ENCODE results near the gene TMEM87A. TPM values are rescaled to one million over a fixed set of nuclear protein-coding genes. Genes with fewer than 3 reads are reported as not detected.

The TMEM87A gene
- total and polyA plus RNA-seq, 12 donors, result 16.8 to 128 (median 49.6) TPM

DNA sequence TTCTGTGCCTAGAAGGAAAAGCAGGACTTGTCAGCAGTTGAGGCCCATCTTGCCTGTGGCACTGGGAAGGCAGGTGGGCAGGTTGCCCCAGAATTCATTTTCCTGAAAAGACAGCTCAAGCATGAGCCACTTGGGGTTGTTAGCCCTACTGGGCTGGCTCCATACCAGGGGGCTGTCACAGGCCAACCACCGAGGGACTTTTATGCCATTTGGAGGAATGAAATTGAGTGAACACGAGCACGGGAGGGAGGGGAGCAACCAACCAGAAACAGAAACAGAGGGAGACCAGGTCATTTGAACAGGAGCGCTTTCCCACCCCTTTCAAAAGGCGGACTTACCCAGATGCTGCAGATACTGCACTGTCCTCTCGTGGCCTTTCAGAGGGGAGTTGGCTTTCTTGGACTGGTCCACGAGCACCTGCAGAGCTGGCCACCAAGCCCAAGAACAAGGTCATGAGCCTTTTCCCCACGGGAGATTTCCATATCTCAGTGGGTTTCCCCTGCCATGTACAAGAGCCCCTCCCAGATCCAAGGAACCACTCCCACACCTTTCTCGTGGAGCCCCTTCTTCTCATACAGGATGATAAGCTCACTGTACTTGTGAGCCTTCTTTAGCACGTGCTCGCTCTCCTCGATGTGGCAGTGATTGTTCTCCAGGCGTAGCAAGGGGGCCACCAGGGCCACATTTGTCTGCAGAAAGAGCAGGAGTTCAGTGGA lies 106.8 kb downstream of the TMEM87A start:
- no peak overlapping the region for H3K4me3 ChIP-seq
- H3K36me3 ChIP-seq (replicated peaks in 1 of 2), result peaks cover 0 to 98% of the 10 kb centered on the region in 2 donors
- peaks cover 9 to 10% of the 10 kb centered on the region in 2 donors for H3K4me1 ChIP-seq (replicated peaks in 1 of 2)
- peak in 1 of 7 donors; percentile 45 for DNase-seq
- 95 to 96% (median 95%) methylated on average over 13 of the region's 13 CpGs for WGBS, 4 donors
- TF ChIP-seq CTCF (IDR thresholded peaks at IDR 0.05), result no peak
- TF ChIP-seq POLR2A (IDR thresholded peaks at IDR 0.05), result no peak
- H3K9me3 ChIP-seq (replicated peaks in 1 of 3), result no peaks in the 10 kb centered on the region
- no peaks in the 10 kb centered on the region for H3K27me3 ChIP-seq
- intact Hi-C loops (cut with DNase I), result no loop called here
- no peak overlapping the region for H3K27ac ChIP-seq

DNA sequence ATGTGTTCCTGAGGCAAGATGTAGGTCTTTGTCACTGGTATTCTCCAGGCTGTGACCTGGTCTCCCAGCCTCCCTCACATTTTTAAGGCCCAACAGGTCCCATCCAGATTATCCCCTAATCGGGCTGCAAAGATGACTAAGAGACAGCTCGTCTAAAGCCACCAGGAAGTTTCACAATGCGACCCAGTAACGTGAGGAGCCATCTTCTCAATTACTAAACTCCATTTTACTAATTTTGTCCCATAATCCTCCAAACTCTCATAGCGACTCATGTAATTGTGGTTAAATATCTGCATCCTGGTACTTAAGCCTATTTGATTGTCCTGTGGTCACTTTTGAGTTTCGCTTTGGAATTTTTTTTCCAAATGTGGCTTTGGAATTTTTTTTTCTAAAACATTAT lies 108.1 kb downstream of the TMEM87A start:
- H3K27me3 ChIP-seq, result no peaks in the 10 kb centered on the region
- no peaks in the 10 kb centered on the region for H3K9me3 ChIP-seq (replicated peaks in 1 of 3)
- no peak overlapping the region for H3K27ac ChIP-seq
- no peak for TF ChIP-seq POLR2A (IDR thresholded peaks at IDR 0.05)
- no peak for TF ChIP-seq CTCF (IDR thresholded peaks at IDR 0.05)
- DNase-seq, result no peak
- H3K4me3 ChIP-seq, result no peak overlapping the region
- WGBS, 4 donors, result 81 to 93% (median 88%) methylated on average over 6 of the region's 6 CpGs
- intact Hi-C loops (cut with DNase I), result no loop called here
- peaks cover 0 to 100% of the 10 kb centered on the region in 2 donors for H3K36me3 ChIP-seq (replicated peaks in 1 of 2)
- H3K4me1 ChIP-seq (replicated peaks in 1 of 2), result peaks cover 9 to 10% of the 10 kb centered on the region in 2 donors

DNA sequence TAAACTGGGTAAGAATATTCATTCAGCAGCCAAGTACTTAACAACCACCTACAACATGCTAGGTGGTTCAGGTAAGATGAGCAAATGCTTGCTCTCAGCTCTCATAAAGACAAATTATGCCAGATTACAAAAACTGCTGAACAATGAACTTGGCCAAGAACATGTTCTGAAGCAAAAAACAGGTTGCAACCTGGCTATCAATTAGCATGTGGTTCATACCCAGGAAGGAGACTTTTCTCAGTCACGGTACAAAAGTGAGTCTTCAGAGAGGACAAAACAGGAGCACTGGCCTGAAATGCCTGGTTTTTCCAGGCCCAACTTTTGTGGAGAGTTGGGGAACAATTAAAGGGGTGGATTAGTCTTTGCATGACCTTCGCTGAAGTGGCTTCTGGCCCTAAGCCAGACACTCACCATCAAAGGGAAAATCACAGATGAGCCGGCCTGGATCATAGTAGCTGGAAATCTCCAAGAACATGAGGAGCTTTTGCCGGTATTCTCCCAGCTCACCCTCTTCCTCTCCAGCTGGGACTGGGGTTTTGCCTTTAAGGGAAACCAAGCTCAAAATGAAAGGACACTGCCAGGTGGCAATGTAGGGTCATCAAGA lies 109.2 kb downstream of the TMEM87A start:
- peak; percentile 25 to 79 (median 65) for DNase-seq
- Histone ChIP-seq H3K9me3 (replicated peaks in 1 of 3) (no peaks in the 10 kb centered on the region), H3K27ac (peak overlapping the region in 1 of 5 donors; percentile 12), H3K27me3 (no peaks in the 10 kb centered on the region), H3K36me3 (replicated peaks in 1 of 2) (peaks cover 0 to 100% of the 10 kb centered on the region in 2 donors), H3K4me1 (replicated peaks in 1 of 2) (peaks cover 10% of the 10 kb centered on the region in 2 donors), H3K4me3 (no peak overlapping the region)
- 54 to 60% (median 57%) methylated on average over 4 of the region's 4 CpGs for WGBS, 4 donors
- TF ChIP-seq POLR2A (IDR thresholded peaks at IDR 0.05), result no peak
- TF ChIP-seq CTCF (IDR thresholded peaks at IDR 0.05), result no peak
- intact Hi-C loops (cut with DNase I), result no loop called here

DNA sequence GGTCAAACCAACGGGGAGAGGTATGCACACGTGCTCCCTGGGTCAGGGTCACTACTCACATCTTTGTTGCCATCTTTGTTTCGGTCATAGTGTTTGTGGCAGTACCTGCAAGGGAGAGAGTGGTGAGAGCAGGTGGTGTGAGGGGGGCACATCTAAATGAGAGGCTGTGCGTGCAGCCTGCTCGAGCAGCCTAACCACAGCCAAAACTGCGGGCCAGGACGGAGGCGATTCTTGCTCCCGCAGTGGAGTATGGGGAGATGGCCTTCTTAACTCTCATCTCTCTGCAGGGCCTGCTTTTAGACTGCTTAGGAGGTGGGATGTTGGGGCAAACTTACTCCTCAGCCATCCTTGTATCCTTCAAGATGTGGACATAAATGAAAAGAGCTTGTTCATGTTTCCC lies 109.9 kb downstream of the TMEM87A start:
- H3K9me3 ChIP-seq (replicated peaks in 1 of 3), result no peaks in the 10 kb centered on the region
- TF ChIP-seq CTCF (IDR thresholded peaks at IDR 0.05), result no peak
- TF ChIP-seq POLR2A (IDR thresholded peaks at IDR 0.05), result no peak
- no peaks in the 10 kb centered on the region for H3K27me3 ChIP-seq
- WGBS, 4 donors, result 93 to 96% (median 94%) methylated on average over 8 to 9 of the region's 9 CpGs
- no peak overlapping the region for H3K27ac ChIP-seq
- peaks cover 15 to 18% of the 10 kb centered on the region in 2 donors for H3K4me1 ChIP-seq (replicated peaks in 1 of 2)
- intact Hi-C loops (cut with DNase I), result no loop called here
- H3K4me3 ChIP-seq, result no peak overlapping the region
- peak in 2 of 7 donors; percentile 16 to 45 for DNase-seq
- peaks cover 0 to 94% of the 10 kb centered on the region in 2 donors for H3K36me3 ChIP-seq (replicated peaks in 1 of 2)

MicroRNAs within 50 kb of the gene (microRNA counts, 767-probe panel; counts per million panel counts)
- 0 counts per million in 2 donors for microRNA hsa-miR-627

Small RNA genes within 50 kb of the gene (microRNA-seq; reads per million reads assigned to microRNA genes)
- 7.3 to 17.0 (median 9.1) reads per million in 3 donors for gene MIR627

Small RNA genes within 50 kb of the gene (small RNA-seq; reads per million reads assigned to genes)
- 0.08 to 0.12 reads per million in 2 donors for gene MIR627

Other genes with a start within 250 kb of the TMEM87A start
- gene PLA2G4D, start 178.9 kb downstream of the TMEM87A start, total RNA-seq, result 1 to 10 TPM in 1 of 9 donors, under 1 TPM in 6, not detected in 2; 0.10 to 1.0 (median 0.28) TPM
- 1 to 10 TPM in 1 of 3 donors, under 1 TPM in 2; 0.07 to 1.2 (median 0.16) TPM for gene PLA2G4D, start 178.9 kb downstream of the TMEM87A start, polyA plus RNA-seq
- under 1 TPM in 2 of 9 donors, not detected in 7; 0.11 to 0.29 TPM for gene PLA2G4F, start 116.8 kb downstream of the TMEM87A start, total RNA-seq
- under 1 TPM in 1 of 3 donors, not detected in 2; 0.03 TPM for gene PLA2G4F, start 116.8 kb downstream of the TMEM87A start, polyA plus RNA-seq
- 100 to 1,000 TPM in 2 of 9 donors, 10 to 100 TPM in 7; 47.3 to 159 (median 68.0) TPM for gene VPS39, start 65.1 kb downstream of the TMEM87A start, total RNA-seq
- gene VPS39, start 65.1 kb downstream of the TMEM87A start, polyA plus RNA-seq, result 10 to 100 TPM; 42.4 to 92.7 (median 72.7) TPM
- 10 to 100 TPM; 10.3 to 37.2 (median 23.1) TPM for gene GANC, start 232 bp downstream of the TMEM87A start, total RNA-seq
- gene GANC, start 232 bp downstream of the TMEM87A start, polyA plus RNA-seq, result 10 to 100 TPM in 2 of 3 donors, 1 to 10 TPM in 1; 8.5 to 14.6 (median 12.6) TPM
- gene CAPN3, start 86.1 kb upstream of the TMEM87A start, total RNA-seq, result 10 to 100 TPM in 2 of 9 donors, 1 to 10 TPM in 7; 4.0 to 17.2 (median 7.8) TPM
- gene CAPN3, start 86.1 kb upstream of the TMEM87A start, polyA plus RNA-seq, result 10 to 100 TPM in 2 of 3 donors, 1 to 10 TPM in 1; 3.3 to 72.9 (median 51.5) TPM
- gene ZNF106, start 217.7 kb upstream of the TMEM87A start, total RNA-seq, result 10 to 100 TPM; 51.4 to 77.7 (median 60.7) TPM
- gene ZNF106, start 217.7 kb upstream of the TMEM87A start, polyA plus RNA-seq, result 10 to 100 TPM in 1 of 3 donors, 1 to 10 TPM in 2; 5.8 to 43.1 (median 9.5) TPM
- gene SNAP23, start 222.2 kb upstream of the TMEM87A start, total RNA-seq, result 10 to 100 TPM; 44.7 to 88.2 (median 61.2) TPM
- gene SNAP23, start 222.2 kb upstream of the TMEM87A start, polyA plus RNA-seq, result 10 to 100 TPM; 54.0 to 74.2 (median 58.9) TPM

Data from adrenal gland (tissue), 12 donors.